ENCODE measurements around the gene LRRC38. TPM values are rescaled to one million over a fixed set of nuclear protein-coding genes. Genes with fewer than 3 reads are reported as not detected.

The LRRC38 gene
- total and polyA plus RNA-seq, 10 of the 15 experiments (the other 5 are each of a cell fraction or from before 2014, with no cell fraction given) = not detected

DNA sequence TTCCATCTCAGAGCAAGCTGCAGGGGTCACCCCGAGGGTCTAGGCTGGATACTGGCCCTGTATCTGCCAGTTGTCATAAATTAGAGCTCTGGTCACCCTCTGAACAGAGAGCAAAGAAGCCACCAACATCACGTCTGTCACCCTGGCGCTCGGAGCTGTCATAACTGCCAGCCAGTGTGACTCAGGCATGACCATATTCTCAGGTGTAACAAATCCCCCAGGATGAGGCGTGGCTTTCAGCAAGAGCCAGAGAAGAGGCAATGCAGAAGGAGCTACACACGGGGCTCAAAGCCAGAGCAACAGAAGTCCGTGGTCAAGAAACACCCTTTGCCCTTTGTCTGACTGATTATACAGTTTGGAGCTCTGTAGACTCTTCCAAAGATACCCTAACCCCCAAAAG, 63.6 kb downstream of the LRRC38 start:
- Histone ChIP-seq H3K27ac (ENCODE audit: control insufficient read depth, insufficient read depth) (no peak overlapping the region), H3K9ac (ENCODE audit: control insufficient read depth, insufficient read depth, low read length) (no peak overlapping the region), H2AFZ (ENCODE audit: control insufficient read depth, low read depth, low read length) (no peak overlapping the region), H3K79me2 (ENCODE audit: control insufficient read depth, insufficient read depth, low read length) (no peaks in the 10 kb centered on the region), H3K27me3 (replicated peaks in 1 of 2; ENCODE audit: control insufficient read depth in 2 of 2, insufficient read depth in 2 of 2, low read length in 1 of 2) (no peaks in the 10 kb centered on the region), H4K20me1 (ENCODE audit: control insufficient read depth, insufficient read depth) (no peaks in the 10 kb centered on the region), H3K4me3 (no peak overlapping the region), H3K9me3 (replicated peaks; ENCODE audit: control insufficient read depth, insufficient read depth, low read length) (no peaks in the 10 kb centered on the region), H3K36me3 (ENCODE audit: control insufficient read depth in 2 of 2, insufficient read depth in 2 of 2, low read length in 1 of 2) (no peaks in the 10 kb centered on the region), H3K4me1 (ENCODE audit: control insufficient read depth, insufficient read depth, low read length) (no peaks in the 10 kb centered on the region), H3K4me2 (ENCODE audit: control insufficient read depth, insufficient read depth) (no peak overlapping the region)
- no peak for ATAC-seq
- FAIRE-seq = no peak
- no TSS peak for BruUV-seq (replicated peaks)
- intact Hi-C loops (cut with micrococcal nuclease; ENCODE audit: unreplicated experiment) = no loop called here
- WGBS (ENCODE audit: insufficient coverage, insufficient replicate concordance, low lambda C conversion rate, missing lambda C conversion rate) = 0% methylated on average over 7 of the region's 7 CpGs
- ChIA-PET POLR2A (no interaction called here), CTCF (no interaction called here), SMC1A (ENCODE audit: uncharacterized antibody, unreplicated experiment) (interaction anchor here (0.8 kb wide), 1 partner anchor 196 kb away, joined by 3 read pairs; no protein-coding TSS in a partner anchor), RAD21 (ENCODE audit: unreplicated experiment) (no interaction called here)
- TF ChIP-seq CHD4 (IDR thresholded peaks at IDR 0.05) (no peak), JUNB (IDR thresholded peaks at IDR 0.05) (no peak), MYB (IDR thresholded peaks at IDR 0.05; ENCODE audit: borderline replicate concordance, low read depth, low read length) (no peak), SMAD1 (IDR thresholded peaks at IDR 0.05; ENCODE audit: low read depth, partially characterized antibody) (no peak), CBFB (IDR thresholded peaks at IDR 0.05; ENCODE audit: low read depth) (no peak), YY1 (IDR thresholded peaks at IDR 0.05; ENCODE audit: low read depth, low read length) (no peak), YBX1 (IDR thresholded peaks at IDR 0.05) (no peak), TAF1 (IDR thresholded peaks at IDR 0.05; ENCODE audit: borderline replicate concordance, low read depth, low read length) (no peak), SPI1 (IDR thresholded peaks at IDR 0.05; ENCODE audit: borderline replicate concordance, insufficient read depth, low read depth, low read length) (no peak), ETV6 (conservative IDR thresholded peaks at IDR 0.05 in 1 of 2, IDR thresholded peaks at IDR 0.05 in 1 of 2; ENCODE audit: borderline replicate concordance in 1 of 2, low read depth in 1 of 2) (no peak), ZNF622 (IDR thresholded peaks at IDR 0.05) (no peak), RAD51 (IDR thresholded peaks at IDR 0.05) (no peak), NRF1 (conservative IDR thresholded peaks at IDR 0.05; ENCODE audit: low read depth, low read length) (no peak), NFYB (IDR thresholded peaks at IDR 0.05; ENCODE audit: insufficient read depth, low read depth, low read length) (no peak), ZNF687 (IDR thresholded peaks at IDR 0.05) (no peak)
- TF ChIP-seq, protein P1, sequence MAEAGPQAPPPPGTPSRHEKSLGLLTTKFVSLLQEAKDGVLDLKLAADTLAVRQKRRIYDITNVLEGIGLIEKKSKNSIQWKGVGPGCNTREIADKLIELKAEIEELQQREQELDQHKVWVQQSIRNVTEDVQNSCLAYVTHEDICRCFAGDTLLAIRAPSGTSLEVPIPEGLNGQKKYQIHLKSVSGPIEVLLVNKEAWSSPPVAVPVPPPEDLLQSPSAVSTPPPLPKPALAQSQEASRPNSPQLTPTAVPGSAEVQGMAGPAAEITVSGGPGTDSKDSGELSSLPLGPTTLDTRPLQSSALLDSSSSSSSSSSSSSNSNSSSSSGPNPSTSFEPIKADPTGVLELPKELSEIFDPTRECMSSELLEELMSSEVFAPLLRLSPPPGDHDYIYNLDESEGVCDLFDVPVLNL (IDR thresholded peaks at IDR 0.05; ENCODE audit: low read depth, low read length) = no peak
- in situ Hi-C loops (cut with MboI) = no loop called here
- no peak for DNase-seq (ENCODE audit: low read depth, low spot score)

All from GM12878 (cell line).